ENCODE measurements around the gene GOLGA5.
"Not testable (repeated sequence)": the region's sequence is repeated elsewhere in the genome, so short reads cannot be mapped to it uniquely, and the experiment has no call there.

The GOLGA5 gene

GRCh38 chr14:92778868-92779565 lies 15.1 kb upstream of the GOLGA5 start:
- DNase-seq: peak; percentile 36

- peak; percentile 43 for DNase-seq
Observed at GRCh38 chr14:92780444-92781232, 13.5 kb upstream of the GOLGA5 start.

GRCh38 chr14:92781350-92781749 lies 12.8 kb upstream of the GOLGA5 start:
- no peak for DNase-seq

GRCh38 chr14:92783813-92784431 lies 10.2 kb upstream of the GOLGA5 start:
- DNase-seq: peak; percentile 72

GRCh38 chr14:92785667-92786426 lies 8.3 kb upstream of the GOLGA5 start:
- no peak for DNase-seq

- no peak for DNase-seq
Observed at GRCh38 chr14:92786427-92786756, 7.7 kb upstream of the GOLGA5 start.

- no peak for DNase-seq
Observed at GRCh38 chr14:92787554-92787953, 6.6 kb upstream of the GOLGA5 start.

- DNase-seq: no peak
Observed at GRCh38 chr14:92789457-92790089, 4.5 kb upstream of the GOLGA5 start.

GRCh38 chr14:92792885-92793284 lies 1.2 kb upstream of the GOLGA5 start:
- DNase-seq: no peak

- no peak for DNase-seq
Observed at GRCh38 chr14:92794547-92794941, 439 bp downstream of the GOLGA5 start.

GRCh38 chr14:92794961-92795360 lies 856 bp downstream of the GOLGA5 start:
- no peak for DNase-seq

- no peak for DNase-seq
Observed at GRCh38 chr14:92797935-92798653, 4.0 kb downstream of the GOLGA5 start.

GRCh38 chr14:92798811-92799210 lies 4.7 kb downstream of the GOLGA5 start:
- DNase-seq: no peak

- DNase-seq: no peak
Observed at GRCh38 chr14:92800012-92800411, 5.9 kb downstream of the GOLGA5 start.

GRCh38 chr14:92800525-92800924 lies 6.4 kb downstream of the GOLGA5 start:
- DNase-seq: no peak

GRCh38 chr14:92801917-92802316 lies 7.8 kb downstream of the GOLGA5 start:
- no peak for DNase-seq

- DNase-seq: no peak
Observed at GRCh38 chr14:92802678-92803077, 8.6 kb downstream of the GOLGA5 start.

- DNase-seq: no peak
Observed at GRCh38 chr14:92813201-92813600, 19.1 kb downstream of the GOLGA5 start.

GRCh38 chr14:92819011-92819597 lies 25.0 kb downstream of the GOLGA5 start:
- no peak for DNase-seq

- not testable (repeated sequence) for DNase-seq
Observed at GRCh38 chr14:92819680-92820535, 25.8 kb downstream of the GOLGA5 start.

- not testable (repeated sequence) for DNase-seq
Observed at GRCh38 chr14:92820536-92820840, 26.4 kb downstream of the GOLGA5 start.

Measured in activated CD4-positive, alpha-beta T cell treated with anti-CD3 and anti-CD28 coated beads, Interleukin-10, Interleukin-2, amounts not matched to agents 100 ng/mL and 50 ng/mL, durations not matched to agents 16 hours and 8 hours (primary cell).